ENCODE results near the gene SLC27A1. TPM values are rescaled to one million over a fixed set of nuclear protein-coding genes. Genes with fewer than 3 reads are reported as not detected.
A peak's percentile ranks its signal among the peaks of the same experiment; 100 is the strongest.

Gene SLC27A1
- total RNA-seq, 2 donors from 2014 or later: 11.8 to 16.9 TPM

GRCh38 chr19:17490411-17490810, 20.1 kb downstream of the SLC27A1 start:
- peaks cover 4% of the 10 kb centered on the region for H3K27me3 Mint-ChIP-seq (ENCODE audit: insufficient read depth)
- no peak for TF ChIP-seq CTCF (conservative IDR thresholded peaks at IDR 0.05)
- 95 to 100% methylated on average over 2 to 4 of the region's 4 CpGs for WGBS, 2 experiments (ENCODE audit: insufficient coverage in 1 of 2, insufficient read length in 1 of 2)

GRCh38 chr19:17491287-17491686, 21.0 kb downstream of the SLC27A1 start:
- Histone ChIP-seq H3K9me3 (ENCODE audit: control insufficient read depth, low read length) (no peaks in the 10 kb centered on the region), H3K27me3 (ENCODE audit: control insufficient read depth, insufficient read depth, low read length, poor library complexity, severe bottlenecking) (no peaks in the 10 kb centered on the region), H3K27ac (ENCODE audit: low read depth, low read length) (no peak overlapping the region), H3K4me3 (ENCODE audit: low read length) (no peak overlapping the region), H3K4me1 (ENCODE audit: control insufficient read depth, insufficient read depth, low read length) (no peaks in the 10 kb centered on the region), H3K9ac (ENCODE audit: extremely low read depth, low read length, poor library complexity, severe bottlenecking) (no peak overlapping the region), H3K36me3 (ENCODE audit: control insufficient read depth, insufficient read depth, low read length) (no peaks in the 10 kb centered on the region)
- Mint-ChIP-seq H3K36me3 (ENCODE audit: low read depth) (no peaks in the 10 kb centered on the region), H3K9me3 (no peaks in the 10 kb centered on the region), H3K27ac (no peak overlapping the region), H3K27me3 (ENCODE audit: insufficient read depth) (peaks cover 4% of the 10 kb centered on the region), H3K4me1 (peaks cover 9% of the 10 kb centered on the region), H3K4me3 (no peak overlapping the region)
- no peak for DNase-seq
- no peak for TF ChIP-seq CTCF (conservative IDR thresholded peaks at IDR 0.05)
- WGBS, 2 experiments (ENCODE audit: insufficient coverage in 1 of 2, insufficient read length in 1 of 2): 89 to 94% methylated on average over 5 of the region's 5 CpGs

More at GRCh38 chr19:17490411-17490810, 20.1 kb downstream of the SLC27A1 start:
- Mint-ChIP-seq H3K27ac (no peak overlapping the region), H3K36me3 (ENCODE audit: low read depth) (no peaks in the 10 kb centered on the region), H3K9me3 (no peaks in the 10 kb centered on the region), H3K4me3 (no peak overlapping the region), H3K4me1 (peaks cover 7% of the 10 kb centered on the region)
- DNase-seq: no peak
- Histone ChIP-seq H3K27ac (ENCODE audit: low read depth, low read length) (no peak overlapping the region), H3K27me3 (ENCODE audit: control insufficient read depth, insufficient read depth, low read length, poor library complexity, severe bottlenecking) (no peaks in the 10 kb centered on the region), H3K36me3 (ENCODE audit: control insufficient read depth, insufficient read depth, low read length) (no peaks in the 10 kb centered on the region), H3K4me1 (ENCODE audit: control insufficient read depth, insufficient read depth, low read length) (no peaks in the 10 kb centered on the region), H3K9ac (ENCODE audit: extremely low read depth, low read length, poor library complexity, severe bottlenecking) (no peak overlapping the region), H3K4me3 (ENCODE audit: low read length) (no peak overlapping the region), H3K9me3 (ENCODE audit: control insufficient read depth, low read length) (no peaks in the 10 kb centered on the region)

- H3K36me3 Mint-ChIP-seq (ENCODE audit: low read depth): peaks cover 2% of the 10 kb centered on the region
Measured at GRCh38 chr19:17495639-17496296, 25.4 kb downstream of the SLC27A1 start.

More at GRCh38 chr19:17495639-17496296, 25.4 kb downstream of the SLC27A1 start:
- H3K27ac ChIP-seq (ENCODE audit: low read depth, low read length): no peak overlapping the region
- Mint-ChIP-seq H3K4me1 (peaks cover 14% of the 10 kb centered on the region), H3K27me3 (ENCODE audit: insufficient read depth) (peaks cover 11% of the 10 kb centered on the region), H3K4me3 (no peak overlapping the region), H3K9me3 (no peaks in the 10 kb centered on the region), H3K27ac (no peak overlapping the region)
- H3K36me3 ChIP-seq (ENCODE audit: control insufficient read depth, insufficient read depth, low read length): no peaks in the 10 kb centered on the region
- H3K9me3 ChIP-seq (ENCODE audit: control insufficient read depth, low read length): no peaks in the 10 kb centered on the region
- no peak overlapping the region for H3K9ac ChIP-seq (ENCODE audit: extremely low read depth, low read length, poor library complexity, severe bottlenecking)
- H3K4me1 ChIP-seq (ENCODE audit: control insufficient read depth, insufficient read depth, low read length): no peaks in the 10 kb centered on the region
- no peak overlapping the region for H3K4me3 ChIP-seq (ENCODE audit: low read length)
- TF ChIP-seq CTCF (conservative IDR thresholded peaks at IDR 0.05): no peak
- WGBS, 2 experiments (ENCODE audit: insufficient coverage in 1 of 2, insufficient read length in 1 of 2): 77 to 83% methylated on average over 9 of the region's 9 CpGs
- DNase-seq: peak; percentile 48
- H3K27me3 ChIP-seq (ENCODE audit: control insufficient read depth, insufficient read depth, low read length, poor library complexity, severe bottlenecking): no peaks in the 10 kb centered on the region
